Peyer's patch (tissue), 4 donors: ENCODE data around the gene GIGYF2.

Source experiments
- POLR2A ChIP-seq, 2 donors: fragments of 450-650 bp; IDR thresholded peaks; one replicate each; pipeline ENCODE4 v1.5.1; 2017; ENCODE audit warnings: antibody characterized with exemption in 2 of 2, mild to moderate bottlenecking in 2 of 2, moderate library complexity in 2 of 2
- TF ChIP-seq, protein P1 (sequence below), 6 experiments: fragments of 450-650 bp in 4 of 6; fragments of 200-600 bp in 2 of 6; sonication (generic) in 1 of 6; IDR thresholded peaks; one replicate each; pipeline ENCODE4 v1.5.1; 2017 to 2019; ENCODE audit warnings: antibody characterized with exemption in 6 of 6, mild to moderate bottlenecking in 3 of 6, moderate library complexity in 1 of 6

DNA sequence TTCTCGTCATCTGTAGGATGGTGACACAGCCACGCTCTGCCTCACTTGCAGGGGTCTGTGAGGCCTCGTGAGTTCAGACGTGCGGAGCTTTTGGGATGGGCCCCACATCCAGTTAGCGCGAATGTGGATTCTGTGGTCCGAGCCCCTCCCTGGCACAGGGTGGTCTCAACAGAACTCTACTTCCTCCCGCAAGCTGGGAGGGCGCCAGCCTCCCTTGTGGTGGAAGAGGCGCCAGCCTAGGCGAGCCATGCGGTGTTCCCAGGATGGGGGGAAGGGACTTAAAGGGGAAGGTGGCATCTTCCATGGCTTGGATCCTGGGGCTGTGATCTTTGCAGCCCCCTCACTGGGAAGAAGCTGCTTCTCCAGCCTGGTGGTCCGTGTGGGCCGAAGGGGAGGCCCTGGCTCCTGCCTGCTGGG is 174.3 kb downstream of the GIGYF2 start:
- TF ChIP-seq, protein P1, sequence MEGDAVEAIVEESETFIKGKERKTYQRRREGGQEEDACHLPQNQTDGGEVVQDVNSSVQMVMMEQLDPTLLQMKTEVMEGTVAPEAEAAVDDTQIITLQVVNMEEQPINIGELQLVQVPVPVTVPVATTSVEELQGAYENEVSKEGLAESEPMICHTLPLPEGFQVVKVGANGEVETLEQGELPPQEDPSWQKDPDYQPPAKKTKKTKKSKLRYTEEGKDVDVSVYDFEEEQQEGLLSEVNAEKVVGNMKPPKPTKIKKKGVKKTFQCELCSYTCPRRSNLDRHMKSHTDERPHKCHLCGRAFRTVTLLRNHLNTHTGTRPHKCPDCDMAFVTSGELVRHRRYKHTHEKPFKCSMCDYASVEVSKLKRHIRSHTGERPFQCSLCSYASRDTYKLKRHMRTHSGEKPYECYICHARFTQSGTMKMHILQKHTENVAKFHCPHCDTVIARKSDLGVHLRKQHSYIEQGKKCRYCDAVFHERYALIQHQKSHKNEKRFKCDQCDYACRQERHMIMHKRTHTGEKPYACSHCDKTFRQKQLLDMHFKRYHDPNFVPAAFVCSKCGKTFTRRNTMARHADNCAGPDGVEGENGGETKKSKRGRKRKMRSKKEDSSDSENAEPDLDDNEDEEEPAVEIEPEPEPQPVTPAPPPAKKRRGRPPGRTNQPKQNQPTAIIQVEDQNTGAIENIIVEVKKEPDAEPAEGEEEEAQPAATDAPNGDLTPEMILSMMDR (IDR thresholded peaks at IDR 0.05) = no peak
- TF ChIP-seq POLR2A (IDR thresholded peaks at IDR 0.05) = no peak
